Activated CD4-positive, alpha-beta memory T cell treated with anti-CD3 and anti-CD28 coated beads, Interleukin-2, amount 10 ng/mL, durations not matched to agents 7 days and 5 days (primary cell): ENCODE data around the gene CFI. TPM values are rescaled to one million over a fixed set of nuclear protein-coding genes. Genes with fewer than 3 reads are reported as not detected.
A peak's percentile ranks its signal among the peaks of the same experiment; 100 is the strongest.

Source experiments
- CTCF ChIA-PET: fragments of 350-600 bp; sonication (Branson Sonifier 250); formaldehyde crosslinking; loops from one replicate; lab custom pipeline; 2021; ENCODE audit warnings: antibody characterized with exemption, inconsistent platforms; lab: Charles Lee
- POLR2A ChIA-PET: fragments of 350-600 bp; sonication (Branson Sonifier 250); formaldehyde crosslinking; loops from one replicate; lab custom pipeline; 2021; ENCODE audit warnings: antibody characterized with exemption; lab: Charles Lee
- DNase-seq: peaks from one replicate; pipeline ENCODE4 v3.0.0-alpha.2; 2020
- H3K27ac Mint-ChIP-seq: one replicate; pipeline ENCODE4 v1.8.0; 2021; ENCODE audit warnings: mild to moderate bottlenecking, mixed read lengths
- H3K27me3 Mint-ChIP-seq: one replicate; pipeline ENCODE4 v1.8.0; 2021; ENCODE audit warnings: mixed read lengths
- H3K36me3 Mint-ChIP-seq: one replicate; pipeline ENCODE4 v1.8.0; 2021; ENCODE audit warnings: low read depth, mixed read lengths
- H3K4me1 Mint-ChIP-seq: one replicate; pipeline ENCODE4 v1.8.0; 2021; ENCODE audit warnings: mixed read lengths
- H3K4me3 Mint-ChIP-seq: one replicate; pipeline ENCODE4 v1.8.0; 2021; ENCODE audit warnings: mild to moderate bottlenecking, mixed read lengths
- H3K9me3 Mint-ChIP-seq: one replicate; pipeline ENCODE4 v1.8.0; 2021; ENCODE audit warnings: mixed read lengths
- total RNA-seq, 2 experiments: library from RNA; stranded (reverse); gene quantifications; one replicate each; pipeline ENCODE4 v1.2.3, GENCODE V29; 2021

The CFI gene
- total RNA-seq, 2 experiments from 2014 or later: 0.35 TPM; not detected in 1

DNA sequence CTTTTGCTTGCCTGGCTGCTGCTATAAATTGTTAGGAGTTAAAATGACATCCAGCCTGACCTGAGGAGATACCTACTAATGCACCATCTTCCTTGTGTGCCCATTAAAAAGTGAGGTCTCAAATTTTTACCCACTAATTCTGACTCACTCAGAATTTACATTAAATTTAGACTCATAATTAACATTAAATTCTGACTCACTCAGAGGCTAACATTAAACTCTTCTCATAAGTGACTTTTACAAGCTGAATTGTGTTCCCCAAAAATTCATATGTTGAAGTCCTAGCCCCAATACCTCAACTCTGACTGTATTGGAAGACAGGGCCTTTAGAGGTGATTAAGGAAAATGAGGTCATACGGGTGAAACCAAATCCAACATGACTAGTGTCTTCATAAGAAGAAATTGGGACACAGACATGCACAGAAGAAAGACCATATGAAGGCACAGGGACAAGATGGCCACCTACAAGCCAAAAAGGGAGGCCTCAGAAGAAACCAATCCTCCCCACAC, 110.3 kb downstream of the CFI start:
- peak overlapping the region; percentile 64 for H3K27ac Mint-ChIP-seq
- DNase-seq: no peak
- H3K36me3 Mint-ChIP-seq: peaks cover 68% of the 10 kb centered on the region
- H3K9me3 Mint-ChIP-seq: no peaks in the 10 kb centered on the region
- POLR2A ChIA-PET: interaction anchor here (1.0 to 2.9 kb wide), 6 partner anchors 10 to 132 kb away, joined by 3 to 33 read pairs (median 6); partner anchors contain the start of genes CASP6 and MCUB
- no peaks in the 10 kb centered on the region for H3K27me3 Mint-ChIP-seq
- CTCF ChIA-PET: interaction anchor here (0.7 to 2.1 kb wide), 3 partner anchors 9 to 258 kb away, joined by 3 to 12 read pairs (median 6); partner anchors contain the start of genes CASP6 and SEC24B
- H3K4me3 Mint-ChIP-seq: no peak overlapping the region
- peaks cover 35% of the 10 kb centered on the region for H3K4me1 Mint-ChIP-seq

Other genes starting within 250 kb of the CFI start
- 10 to 100 TPM; 90.6 to 96.9 TPM for gene MCUB, start 241.8 kb downstream of the CFI start, total RNA-seq
- gene CASP6, start 98.6 kb downstream of the CFI start, total RNA-seq: 10 to 100 TPM; 30.5 to 32.4 TPM
- 10 to 100 TPM; 13.2 to 15.3 TPM for gene PLA2G12A, start 71.9 kb downstream of the CFI start, total RNA-seq
- gene GAR1, start 13.8 kb upstream of the CFI start, total RNA-seq: 10 to 100 TPM; 26.1 to 27.5 TPM
- under 1 TPM in 1 of 2 experiments, not detected in 1; 0.23 TPM for gene RRH, start 26.0 kb upstream of the CFI start, total RNA-seq
- under 1 TPM; 0.10 TPM for gene LRIT3, start 46.1 kb upstream of the CFI start, total RNA-seq
- not detected for gene EGF, start 110.9 kb upstream of the CFI start, total RNA-seq